ENCODE data around the gene SMYD5. TPM values are rescaled to one million over a fixed set of nuclear protein-coding genes. Genes with fewer than 3 reads are reported as not detected.

The SMYD5 gene
- total and polyA plus RNA-seq, 9 of the 15 experiments (the other 6 are each of a cell fraction or from before 2014, with no cell fraction given), result 11.4 to 56.8 (median 32.0) TPM

DNA sequence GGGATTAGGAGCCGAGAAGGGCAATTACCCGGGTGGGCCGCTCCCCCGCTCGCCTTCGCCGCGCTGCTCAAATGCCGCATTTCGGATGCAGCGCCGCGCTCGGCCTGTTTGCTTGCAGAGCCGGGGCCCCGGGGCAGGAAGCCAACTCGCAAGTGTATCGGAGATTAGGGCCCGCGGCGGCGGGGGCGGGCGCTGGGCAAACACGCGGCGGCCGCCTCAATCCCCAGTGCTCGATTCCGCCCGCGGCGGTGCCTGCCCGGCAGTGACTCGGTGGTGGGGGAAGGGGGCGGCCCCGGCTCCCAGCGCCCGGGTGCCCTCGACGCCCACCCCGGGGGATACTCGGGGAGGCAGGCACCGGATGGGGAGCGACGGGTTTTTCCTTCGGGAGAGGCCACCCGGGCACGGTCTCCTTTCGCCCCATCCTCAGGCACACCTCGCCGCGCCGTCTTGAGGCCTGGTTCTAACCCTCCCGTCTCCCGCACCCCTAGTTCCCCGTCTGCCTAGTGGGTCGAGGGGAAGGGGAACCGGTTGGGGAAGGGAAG, 38.3 kb upstream of the SMYD5 start (continued):
- TF ChIP-seq POLR2G (IDR thresholded peaks at IDR 0.05; ENCODE audit: low read depth, low read length), result peak; percentile 82
- 0 out of 2 replicates have a peak, but pooled peaks have one; percentile 6 for TF ChIP-seq ATF7 (IDR thresholded peaks at IDR 0.05)
- no peak for TF ChIP-seq ZFP30 (CRISPR knock-in tag; IDR thresholded peaks at IDR 0.05; ENCODE audit: borderline replicate concordance)
- TF ChIP-seq SREBF2 (CRISPR knock-in tag; IDR thresholded peaks at IDR 0.05), result no peak
- TF ChIP-seq TAF9B (IDR thresholded peaks at IDR 0.05; ENCODE audit: partially characterized antibody), result no peak
- no peak for TF ChIP-seq TCFL5 (CRISPR knock-in tag; conservative IDR thresholded peaks at IDR 0.05)
- TF ChIP-seq ETV5 (CRISPR knock-in tag; IDR thresholded peaks at IDR 0.05; ENCODE audit: low read depth), result no peak
- no peak for TF ChIP-seq SLC30A9 (CRISPR knock-in tag; IDR thresholded peaks at IDR 0.05)
- TF ChIP-seq, protein P1, sequence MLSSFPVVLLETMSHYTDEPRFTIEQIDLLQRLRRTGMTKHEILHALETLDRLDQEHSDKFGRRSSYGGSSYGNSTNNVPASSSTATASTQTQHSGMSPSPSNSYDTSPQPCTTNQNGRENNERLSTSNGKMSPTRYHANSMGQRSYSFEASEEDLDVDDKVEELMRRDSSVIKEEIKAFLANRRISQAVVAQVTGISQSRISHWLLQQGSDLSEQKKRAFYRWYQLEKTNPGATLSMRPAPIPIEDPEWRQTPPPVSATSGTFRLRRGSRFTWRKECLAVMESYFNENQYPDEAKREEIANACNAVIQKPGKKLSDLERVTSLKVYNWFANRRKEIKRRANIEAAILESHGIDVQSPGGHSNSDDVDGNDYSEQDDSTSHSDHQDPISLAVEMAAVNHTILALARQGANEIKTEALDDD (IDR thresholded peaks at IDR 0.05), result no peak
- TF ChIP-seq, protein P2, sequence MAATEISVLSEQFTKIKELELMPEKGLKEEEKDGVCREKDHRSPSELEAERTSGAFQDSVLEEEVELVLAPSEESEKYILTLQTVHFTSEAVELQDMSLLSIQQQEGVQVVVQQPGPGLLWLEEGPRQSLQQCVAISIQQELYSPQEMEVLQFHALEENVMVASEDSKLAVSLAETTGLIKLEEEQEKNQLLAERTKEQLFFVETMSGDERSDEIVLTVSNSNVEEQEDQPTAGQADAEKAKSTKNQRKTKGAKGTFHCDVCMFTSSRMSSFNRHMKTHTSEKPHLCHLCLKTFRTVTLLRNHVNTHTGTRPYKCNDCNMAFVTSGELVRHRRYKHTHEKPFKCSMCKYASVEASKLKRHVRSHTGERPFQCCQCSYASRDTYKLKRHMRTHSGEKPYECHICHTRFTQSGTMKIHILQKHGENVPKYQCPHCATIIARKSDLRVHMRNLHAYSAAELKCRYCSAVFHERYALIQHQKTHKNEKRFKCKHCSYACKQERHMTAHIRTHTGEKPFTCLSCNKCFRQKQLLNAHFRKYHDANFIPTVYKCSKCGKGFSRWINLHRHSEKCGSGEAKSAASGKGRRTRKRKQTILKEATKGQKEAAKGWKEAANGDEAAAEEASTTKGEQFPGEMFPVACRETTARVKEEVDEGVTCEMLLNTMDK (IDR thresholded peaks at IDR 0.05; ENCODE audit: borderline replicate concordance, insufficient read depth, low read depth, low read length, poor library complexity, severe bottlenecking), result peak; percentile 69
- TF ChIP-seq CCAR2 (IDR thresholded peaks at IDR 0.05; ENCODE audit: low read depth, low read length), result no peak
- TF ChIP-seq NCOA1 (IDR thresholded peaks at IDR 0.05; ENCODE audit: low read depth), result no peak
- TF ChIP-seq, protein P3, sequence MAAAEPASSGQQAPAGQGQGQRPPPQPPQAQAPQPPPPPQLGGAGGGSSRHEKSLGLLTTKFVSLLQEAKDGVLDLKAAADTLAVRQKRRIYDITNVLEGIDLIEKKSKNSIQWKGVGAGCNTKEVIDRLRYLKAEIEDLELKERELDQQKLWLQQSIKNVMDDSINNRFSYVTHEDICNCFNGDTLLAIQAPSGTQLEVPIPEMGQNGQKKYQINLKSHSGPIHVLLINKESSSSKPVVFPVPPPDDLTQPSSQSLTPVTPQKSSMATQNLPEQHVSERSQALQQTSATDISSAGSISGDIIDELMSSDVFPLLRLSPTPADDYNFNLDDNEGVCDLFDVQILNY (CRISPR knock-in tag; IDR thresholded peaks at IDR 0.05), result no peak
- no peak for TF ChIP-seq ZNF644 (tag; IDR thresholded peaks at IDR 0.05; ENCODE audit: low read depth)
- no peak for TF ChIP-seq SIX5 (IDR thresholded peaks at IDR 0.05; ENCODE audit: borderline replicate concordance in 1 of 2, insufficient read depth in 1 of 2, low read depth in 1 of 2, low read length in 2 of 2)
- TF ChIP-seq, protein P4, sequence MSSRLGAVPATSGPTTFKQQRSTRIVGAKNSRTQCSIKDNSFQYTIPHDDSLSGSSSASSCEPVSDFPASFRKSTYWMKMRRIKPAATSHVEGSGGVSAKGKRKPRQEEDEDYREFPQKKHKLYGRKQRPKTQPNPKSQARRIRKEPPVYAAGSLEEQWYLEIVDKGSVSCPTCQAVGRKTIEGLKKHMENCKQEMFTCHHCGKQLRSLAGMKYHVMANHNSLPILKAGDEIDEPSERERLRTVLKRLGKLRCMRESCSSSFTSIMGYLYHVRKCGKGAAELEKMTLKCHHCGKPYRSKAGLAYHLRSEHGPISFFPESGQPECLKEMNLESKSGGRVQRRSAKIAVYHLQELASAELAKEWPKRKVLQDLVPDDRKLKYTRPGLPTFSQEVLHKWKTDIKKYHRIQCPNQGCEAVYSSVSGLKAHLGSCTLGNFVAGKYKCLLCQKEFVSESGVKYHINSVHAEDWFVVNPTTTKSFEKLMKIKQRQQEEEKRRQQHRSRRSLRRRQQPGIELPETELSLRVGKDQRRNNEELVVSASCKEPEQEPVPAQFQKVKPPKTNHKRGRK (tag; IDR thresholded peaks at IDR 0.05), result no peak
- no peak for TF ChIP-seq TAL1 (IDR thresholded peaks at IDR 0.05)
- no peak for TF ChIP-seq NR2C1 (IDR thresholded peaks at IDR 0.05)
- no peak for TF ChIP-seq NR2C1 (tag; IDR thresholded peaks at IDR 0.05)

Measured in K562 (cell line).